B cell (primary cell): ENCODE data around the gene DOCK4. TPM values are rescaled to one million over a fixed set of nuclear protein-coding genes. Genes with fewer than 3 reads are reported as not detected.

Experiments
- ATAC-seq: fragments of 200-7000 bp; cut with Tn5 transposase; one replicate; pipeline ENCODE4 v1.10.0; 2021; ENCODE audit warnings: low read depth, mild to moderate bottlenecking, moderate number of reproducible peaks, moderate library complexity
- CTCF ChIA-PET: fragments of 350-600 bp; sonication (Branson Sonifier 250); formaldehyde crosslinking; loops from one replicate; lab custom pipeline; 2021; ENCODE audit warnings: antibody characterized with exemption, inconsistent platforms; lab: Charles Lee
- POLR2A ChIA-PET: fragments of 350-600 bp; sonication (Branson Sonifier 250); formaldehyde crosslinking; loops from one replicate; lab custom pipeline; 2021; ENCODE audit warnings: antibody characterized with exemption; lab: Charles Lee
- DNase-seq: peaks from one replicate; pipeline ENCODE4 v3.0.0; 2013
- H2AFZ ChIP-seq: 2 replicates; pipeline ENCODE4 v1.6.1; 2012; ENCODE audit warnings: mild to moderate bottlenecking, low read depth, low read length; ENCODE audit not compliant: insufficient read depth, poor library complexity, severe bottlenecking
- H3K27ac ChIP-seq, 2 donors: 1 replicate in 1 of 2; 2 replicates in 1 of 2; pipeline ENCODE4 v1.5.1; 2012 to 2013; ENCODE audit warnings: low read length in 2 of 2, mild to moderate bottlenecking in 2 of 2, moderate library complexity in 1 of 2
- H3K27me3 ChIP-seq, 4 experiments: fragments of 200-600 bp in 1 of 4; sonication (generic) in 1 of 4; replicated peaks in 1 of 4; 1 replicate in 2 of 4; 2 replicates in 2 of 4; pipeline versions ENCODE4 v1.6.1 to v1.7.0; 2013 to 2016; ENCODE audit warnings: low read length in 3 of 4, mild to moderate bottlenecking in 2 of 4, mixed read lengths in 1 of 4, moderate library complexity in 1 of 4; ENCODE audit not compliant: insufficient read depth in 4 of 4, control insufficient read depth in 3 of 4; ENCODE audit errors: control extremely low read depth in 1 of 4
- H3K36me3 ChIP-seq, 2 experiments: replicated peaks in 1 of 2; 1 replicate in 1 of 2; 2 replicates in 1 of 2; pipeline versions ENCODE4 v1.6.1 to v1.7.1; 2013; ENCODE audit warnings: low read length in 1 of 2; ENCODE audit not compliant: insufficient read depth in 2 of 2, control insufficient read depth in 1 of 2; ENCODE audit errors: control extremely low read depth in 1 of 2, extremely low read depth in 1 of 2
- H3K4me1 ChIP-seq, 2 donors: fragments of 200-600 bp in 1 of 2; sonication (generic) in 1 of 2; 1 replicate in 1 of 2; 2 replicates in 1 of 2; pipeline versions ENCODE4 v1.5.1 to v1.6.1; 2013 to 2017; ENCODE audit warnings: low read length in 2 of 2; ENCODE audit not compliant: control insufficient read depth in 2 of 2, insufficient read depth in 2 of 2
- H3K4me2 ChIP-seq: replicated peaks from 2 replicates; pipeline ENCODE3; 2012; ENCODE audit warnings: mild to moderate bottlenecking, low read depth, low read length; ENCODE audit not compliant: poor library complexity, severe bottlenecking
- H3K4me3 ChIP-seq, 5 experiments: fragments of 200-600 bp in 1 of 5; sonication (generic) in 1 of 5; 1 replicate in 3 of 5; 2 replicates in 2 of 5; pipeline versions ENCODE4 v1.5.1 to v1.7.0; 2011 to 2016; ENCODE audit warnings: low read length in 4 of 5, mild to moderate bottlenecking in 4 of 5, low read depth in 2 of 5, control low read depth in 1 of 5, moderate library complexity in 1 of 5; ENCODE audit not compliant: insufficient read depth in 1 of 5; ENCODE audit errors: control extremely low read depth in 1 of 5, extremely low read depth in 1 of 5
- H3K79me2 ChIP-seq: fragments of 200-600 bp; sonication (generic); one replicate; pipeline ENCODE4 v1.6.0; 2016; ENCODE audit warnings: low read length; ENCODE audit not compliant: control insufficient read depth, insufficient read depth
- H3K9ac ChIP-seq: fragments of 200-600 bp; sonication (generic); 2 replicates; pipeline ENCODE4 v1.6.1; 2017; ENCODE audit warnings: mild to moderate bottlenecking, low read length, moderate library complexity
- H3K9me3 ChIP-seq, 3 donors: one replicate each; pipeline versions ENCODE4 v1.6.1 to v1.7.1; 2013; ENCODE audit warnings: low read length in 2 of 3; ENCODE audit not compliant: control insufficient read depth in 2 of 3, insufficient read depth in 1 of 3; ENCODE audit errors: control extremely low read depth in 1 of 3
- H4K20me1 ChIP-seq: 2 replicates; pipeline ENCODE4 v1.6.0; 2012; ENCODE audit warnings: mild to moderate bottlenecking, low read length; ENCODE audit not compliant: insufficient read depth, control insufficient read depth, poor library complexity, severe bottlenecking
- H3K27ac Mint-ChIP-seq: one replicate; pipeline ENCODE4 v1.8.0; 2021; ENCODE audit warnings: mixed read lengths
- H3K27me3 Mint-ChIP-seq: one replicate; pipeline ENCODE4 v1.8.0; 2021; ENCODE audit warnings: mixed read lengths
- H3K4me1 Mint-ChIP-seq: one replicate; pipeline ENCODE4 v1.8.0; 2021; ENCODE audit warnings: mixed read lengths
- H3K4me3 Mint-ChIP-seq: one replicate; pipeline ENCODE4 v1.8.0; 2021; ENCODE audit warnings: mixed read lengths
- H3K9me3 Mint-ChIP-seq: one replicate; pipeline ENCODE4 v1.8.0; 2022; ENCODE audit warnings: mixed read lengths; ENCODE audit not compliant: insufficient read depth
- EZH2 ChIP-seq: IDR thresholded peaks from 2 replicates; pipeline ENCODE4 v1.6.1; 2012; ENCODE audit warnings: borderline replicate concordance, low read depth, mild to moderate bottlenecking, moderate library complexity, low read length; ENCODE audit not compliant: insufficient read depth, poor library complexity, severe bottlenecking
- WGBS: methylation state at CpG from one replicate; pipeline ENCODE4 v1.1.5; 2013; ENCODE audit warnings: missing lambda C conversion rate; ENCODE audit not compliant: insufficient coverage; 5-methylcytosine and 5-hydroxymethylcytosine counted together
- intact Hi-C: fragments of 100-400 bp; cut with micrococcal nuclease; formaldehyde crosslinking; loops from one replicate; pipeline ENCODE4 v1.10.0; 2022
- polyA plus RNA-seq: library from polyadenylated mRNA; depleted of rRNA; stranded (reverse); fragments of >200 nt; gene quantifications from 2 replicates; pipeline ENCODE4 v1.2.3, GENCODE V29; 2012
- total RNA-seq, 2 donors: library from RNA; stranded (reverse); fragments of 120-200 nt in 1 of 2; gene quantifications; 1 replicate in 1 of 2; 2 replicates in 1 of 2; pipeline versions ENCODE4 v1.2.3 to v1.2.4, GENCODE V29; 2013 to 2022
- TF ChIP-seq, protein P1 (sequence below): fragments of 200-600 bp; IDR thresholded peaks from one replicate; pipeline ENCODE4 v1.8.0; 2022; ENCODE audit warnings: antibody characterized with exemption, mild to moderate bottlenecking

DOCK4 gene
- total and polyA plus RNA-seq, 2 donors (not counting 1 experiment from before 2014, with no cell fraction given), result 0.03 to 4.1 TPM

DNA sequence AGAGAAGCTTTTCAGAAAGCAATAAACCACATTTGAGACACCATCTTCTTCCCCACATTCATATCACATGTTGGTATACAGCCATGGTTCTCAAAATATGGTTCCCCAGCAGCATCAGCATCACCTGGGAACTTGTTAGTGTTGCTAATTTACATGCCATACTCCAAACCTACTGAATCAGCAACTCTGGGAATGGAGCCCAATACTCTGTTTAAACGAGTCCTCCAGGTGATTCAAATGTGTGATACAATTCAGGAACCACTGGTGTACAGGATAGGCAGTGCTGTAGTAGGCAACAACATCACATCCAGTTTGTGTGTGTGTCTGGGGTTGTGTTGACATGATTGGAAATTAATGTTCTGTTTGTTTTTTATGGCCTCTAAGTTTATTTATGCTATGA is 48.0 kb upstream of the DOCK4 start:
- peaks cover 25% of the 10 kb centered on the region for H3K4me1 Mint-ChIP-seq
- Histone ChIP-seq H3K4me1 (no peaks in the 10 kb centered on the region), H3K9me3 (no peaks in the 10 kb centered on the region), H3K36me3 (no peaks in the 10 kb centered on the region), H3K4me3 (no peak overlapping the region), H3K27ac (no peak overlapping the region), H3K27me3 (no peaks in the 10 kb centered on the region), H2AFZ (no peak overlapping the region), H3K79me2 (peaks cover 23% of the 10 kb centered on the region), H4K20me1 (peaks cover 25% of the 10 kb centered on the region), H3K4me2 (no peak overlapping the region), H3K9ac (no peak overlapping the region)
- no peak for DNase-seq
- ATAC-seq, result no peak
- ChIA-PET POLR2A (no interaction called here), CTCF (no interaction called here)
- TF ChIP-seq, protein P1, sequence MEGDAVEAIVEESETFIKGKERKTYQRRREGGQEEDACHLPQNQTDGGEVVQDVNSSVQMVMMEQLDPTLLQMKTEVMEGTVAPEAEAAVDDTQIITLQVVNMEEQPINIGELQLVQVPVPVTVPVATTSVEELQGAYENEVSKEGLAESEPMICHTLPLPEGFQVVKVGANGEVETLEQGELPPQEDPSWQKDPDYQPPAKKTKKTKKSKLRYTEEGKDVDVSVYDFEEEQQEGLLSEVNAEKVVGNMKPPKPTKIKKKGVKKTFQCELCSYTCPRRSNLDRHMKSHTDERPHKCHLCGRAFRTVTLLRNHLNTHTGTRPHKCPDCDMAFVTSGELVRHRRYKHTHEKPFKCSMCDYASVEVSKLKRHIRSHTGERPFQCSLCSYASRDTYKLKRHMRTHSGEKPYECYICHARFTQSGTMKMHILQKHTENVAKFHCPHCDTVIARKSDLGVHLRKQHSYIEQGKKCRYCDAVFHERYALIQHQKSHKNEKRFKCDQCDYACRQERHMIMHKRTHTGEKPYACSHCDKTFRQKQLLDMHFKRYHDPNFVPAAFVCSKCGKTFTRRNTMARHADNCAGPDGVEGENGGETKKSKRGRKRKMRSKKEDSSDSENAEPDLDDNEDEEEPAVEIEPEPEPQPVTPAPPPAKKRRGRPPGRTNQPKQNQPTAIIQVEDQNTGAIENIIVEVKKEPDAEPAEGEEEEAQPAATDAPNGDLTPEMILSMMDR, result no peak
- no peak for TF ChIP-seq EZH2
- intact Hi-C loops, result no loop called here
- H3K4me3 Mint-ChIP-seq, result no peak overlapping the region
- no CpG with 5 or more reads among the region's 1 CpG for WGBS
- H3K27ac Mint-ChIP-seq, result no peak overlapping the region
- H3K9me3 Mint-ChIP-seq, result peaks cover 3% of the 10 kb centered on the region
- H3K27me3 Mint-ChIP-seq, result no peaks in the 10 kb centered on the region

DNA sequence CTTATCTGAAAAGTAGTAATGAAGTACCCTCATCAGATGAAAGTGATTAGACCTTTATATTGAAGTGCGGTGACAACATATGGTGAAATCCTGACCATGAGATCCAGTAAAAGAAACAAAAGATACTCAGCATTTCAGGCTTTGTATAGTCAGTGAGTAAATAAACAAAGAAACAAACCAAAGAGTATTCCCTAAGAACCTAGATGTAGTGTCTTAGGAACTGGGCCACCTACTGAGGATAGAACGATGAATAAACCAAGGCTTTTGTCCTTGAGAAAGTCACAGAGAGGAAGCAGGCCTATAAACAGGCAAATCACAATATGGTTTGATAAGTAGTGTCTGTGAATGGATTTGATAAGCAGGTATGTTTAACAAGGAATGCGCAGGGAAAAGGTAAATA is 46.5 kb upstream of the DOCK4 start:
- DNase-seq (no peak), ATAC-seq (no peak)
- Histone ChIP-seq H3K4me3 (no peak overlapping the region), H3K4me2 (no peak overlapping the region), H3K9ac (no peak overlapping the region), H3K27me3 (no peaks in the 10 kb centered on the region), H4K20me1 (peaks cover 26% of the 10 kb centered on the region), H3K9me3 (no peaks in the 10 kb centered on the region), H3K4me1 (no peaks in the 10 kb centered on the region), H3K36me3 (no peaks in the 10 kb centered on the region), H3K79me2 (peaks cover 28% of the 10 kb centered on the region), H3K27ac (no peak overlapping the region), H2AFZ (no peak overlapping the region)
- H3K27me3 Mint-ChIP-seq, result no peaks in the 10 kb centered on the region
- TF ChIP-seq, protein P1, result no peak
- TF ChIP-seq EZH2, result no peak
- ChIA-PET CTCF (no interaction called here), POLR2A (no interaction called here)
- no peak overlapping the region for H3K27ac Mint-ChIP-seq
- H3K4me1 Mint-ChIP-seq, result peaks cover 25% of the 10 kb centered on the region
- H3K9me3 Mint-ChIP-seq, result peaks cover 3% of the 10 kb centered on the region
- no peak overlapping the region for H3K4me3 Mint-ChIP-seq
- 100% methylated on average over 2 of the region's 3 CpGs for WGBS
- intact Hi-C loops, result no loop called here
